Type B pancreatic cell (in vitro differentiated cells): Measurements from ENCODE around the gene ZNF385A. TPM values are rescaled to one million over a fixed set of nuclear protein-coding genes. Genes with fewer than 3 reads are reported as not detected.

ENCODE experiments used
- DNase-seq: peaks from one replicate; pipeline ENCODE4 v3.0.0; 2021; ENCODE audit warnings: mixed read lengths; ENCODE audit not compliant: unreplicated experiment; ENCODE audit errors: extremely low spot score
- H3K27ac Mint-ChIP-seq: 2 replicates; pipeline ENCODE4 v1.8.0; 2021; ENCODE audit warnings: mild to moderate bottlenecking, mixed read lengths
- H3K27me3 Mint-ChIP-seq: 2 replicates; pipeline ENCODE4 v1.8.0; 2021; ENCODE audit warnings: mixed read lengths
- H3K36me3 Mint-ChIP-seq: 2 replicates; pipeline ENCODE4 v1.8.0; 2021; ENCODE audit warnings: mixed read lengths
- H3K4me1 Mint-ChIP-seq: one replicate; pipeline ENCODE4 v1.8.0; 2021; ENCODE audit warnings: mixed read lengths; ENCODE audit not compliant: unreplicated experiment
- H3K4me3 Mint-ChIP-seq: 2 replicates; pipeline ENCODE4 v1.8.0; 2021; ENCODE audit warnings: mild to moderate bottlenecking, mixed read lengths
- H3K9me3 Mint-ChIP-seq: 2 replicates; pipeline ENCODE4 v1.8.0; 2021; ENCODE audit warnings: mixed read lengths
- total RNA-seq: library from RNA; stranded (reverse); gene quantifications from 2 replicates; pipeline ENCODE4 v1.2.1, GENCODE V29; 2021; ENCODE audit warnings: low replicate concordance
- TF ChIP-seq, protein P1 (sequence below): fragments of 200-600 bp; sonication (generic); conservative IDR thresholded peaks from 2 replicates; pipeline ENCODE4 v1.5.0; 2021; ENCODE audit warnings: antibody characterized with exemption, mild to moderate bottlenecking

Gene ZNF385A
- total RNA-seq, 1 donor from 2014 or later: 29.5 TPM

DNA sequence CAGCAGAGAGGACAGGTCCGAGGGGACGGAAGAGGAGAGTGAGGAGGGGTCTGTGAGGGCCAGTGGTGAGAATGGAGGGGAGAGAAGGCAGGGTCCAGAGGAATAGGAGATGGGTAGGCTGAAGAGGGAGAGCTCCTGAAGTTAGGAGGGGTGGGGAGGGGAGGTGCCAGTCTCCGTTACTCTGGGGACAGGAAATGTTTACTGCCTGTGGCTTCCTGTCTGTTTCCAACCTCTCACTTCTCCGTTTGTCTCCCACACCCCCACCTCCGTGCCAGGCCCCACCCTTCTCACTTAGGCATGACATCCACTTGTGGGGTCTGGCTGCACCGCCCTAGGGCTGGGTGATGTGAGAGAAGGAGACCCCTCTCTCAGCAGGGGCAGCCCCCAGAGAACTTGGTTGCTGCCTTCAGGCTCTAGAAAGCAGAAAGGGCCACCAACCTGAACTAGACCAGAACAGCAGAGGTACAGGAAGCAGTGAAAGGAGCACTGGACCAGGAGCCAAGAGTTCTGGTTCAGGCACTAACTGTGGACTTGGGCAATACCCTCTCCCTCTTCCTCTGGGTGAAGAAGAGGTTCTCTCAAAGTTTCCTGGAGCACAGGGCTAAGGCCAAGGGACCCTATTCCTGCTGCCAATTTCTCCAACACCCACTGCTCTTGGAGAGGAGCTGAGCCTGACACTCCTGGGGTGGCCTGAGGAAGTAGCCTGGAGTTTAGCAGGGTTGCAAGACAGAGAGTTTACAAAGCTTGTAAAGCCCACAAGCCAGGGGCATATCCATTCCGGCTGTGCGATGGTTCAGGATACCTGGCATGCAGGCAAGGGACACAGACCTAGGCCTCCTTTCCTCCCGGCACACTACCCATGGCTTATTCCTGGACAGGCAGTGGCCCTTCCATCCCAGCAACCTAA, 29.0 kb upstream of the ZNF385A start:
- H3K4me3 Mint-ChIP-seq: no peak overlapping the region

DNA sequence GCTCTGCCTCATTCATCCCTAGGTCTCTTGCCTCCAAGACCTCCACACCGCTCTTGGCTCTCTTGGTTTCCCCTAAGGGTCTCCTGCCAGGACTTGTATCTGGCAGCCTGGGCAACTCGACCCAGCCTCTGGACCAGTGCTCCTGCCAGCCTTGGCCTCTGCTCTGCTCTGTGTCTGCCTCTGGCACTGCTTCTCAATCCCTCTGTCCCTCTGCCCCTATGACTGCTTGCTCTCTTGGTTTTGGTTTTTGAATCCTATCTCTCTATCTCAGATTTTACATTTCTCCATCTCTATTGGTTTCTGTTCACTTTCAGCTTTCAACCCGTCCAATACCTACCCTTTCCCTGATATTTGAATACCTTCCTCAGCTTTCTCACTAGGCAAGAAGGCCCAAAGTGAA, 28.3 kb upstream of the ZNF385A start:
- no peaks in the 10 kb centered on the region for H3K36me3 Mint-ChIP-seq
- H3K4me1 Mint-ChIP-seq: peaks cover 18% of the 10 kb centered on the region
- H3K27ac Mint-ChIP-seq: no peak overlapping the region
- peaks cover 26% of the 10 kb centered on the region for H3K27me3 Mint-ChIP-seq
- no peak overlapping the region for H3K4me3 Mint-ChIP-seq
- no peaks in the 10 kb centered on the region for H3K9me3 Mint-ChIP-seq
- TF ChIP-seq, protein P1, sequence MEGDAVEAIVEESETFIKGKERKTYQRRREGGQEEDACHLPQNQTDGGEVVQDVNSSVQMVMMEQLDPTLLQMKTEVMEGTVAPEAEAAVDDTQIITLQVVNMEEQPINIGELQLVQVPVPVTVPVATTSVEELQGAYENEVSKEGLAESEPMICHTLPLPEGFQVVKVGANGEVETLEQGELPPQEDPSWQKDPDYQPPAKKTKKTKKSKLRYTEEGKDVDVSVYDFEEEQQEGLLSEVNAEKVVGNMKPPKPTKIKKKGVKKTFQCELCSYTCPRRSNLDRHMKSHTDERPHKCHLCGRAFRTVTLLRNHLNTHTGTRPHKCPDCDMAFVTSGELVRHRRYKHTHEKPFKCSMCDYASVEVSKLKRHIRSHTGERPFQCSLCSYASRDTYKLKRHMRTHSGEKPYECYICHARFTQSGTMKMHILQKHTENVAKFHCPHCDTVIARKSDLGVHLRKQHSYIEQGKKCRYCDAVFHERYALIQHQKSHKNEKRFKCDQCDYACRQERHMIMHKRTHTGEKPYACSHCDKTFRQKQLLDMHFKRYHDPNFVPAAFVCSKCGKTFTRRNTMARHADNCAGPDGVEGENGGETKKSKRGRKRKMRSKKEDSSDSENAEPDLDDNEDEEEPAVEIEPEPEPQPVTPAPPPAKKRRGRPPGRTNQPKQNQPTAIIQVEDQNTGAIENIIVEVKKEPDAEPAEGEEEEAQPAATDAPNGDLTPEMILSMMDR: no peak
- no peak for DNase-seq

More for the DNA sequence above, 29.0 kb upstream of the ZNF385A start:
- Mint-ChIP-seq H3K9me3 (no peaks in the 10 kb centered on the region), H3K36me3 (no peaks in the 10 kb centered on the region), H3K27ac (no peak overlapping the region), H3K4me1 (peaks cover 20% of the 10 kb centered on the region), H3K27me3 (peaks cover 30% of the 10 kb centered on the region)
- TF ChIP-seq, protein P1: no peak
- no peak for DNase-seq

DNA sequence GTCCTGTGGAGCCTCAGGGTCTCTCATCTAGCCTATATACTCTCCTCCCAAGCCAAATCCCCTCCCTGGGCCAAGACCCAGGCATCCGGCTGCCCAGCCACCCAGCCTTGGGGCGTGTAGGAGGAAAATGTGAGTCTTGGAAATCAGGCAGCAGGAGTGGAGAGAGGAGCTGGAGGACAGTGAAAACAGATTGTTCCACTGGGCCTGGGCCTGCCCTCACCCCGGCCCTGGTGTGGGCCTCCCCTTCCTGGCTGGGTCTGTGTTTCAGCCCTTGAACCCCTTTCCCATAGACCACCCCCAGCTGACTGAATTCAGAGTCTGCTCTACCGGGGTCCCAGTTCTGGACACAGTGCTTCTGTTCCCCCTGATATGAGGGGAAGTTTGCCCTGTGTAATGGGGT, 27.8 kb upstream of the ZNF385A start:
- TF ChIP-seq, protein P1: no peak
- no peak for DNase-seq
- H3K27me3 Mint-ChIP-seq: peaks cover 22% of the 10 kb centered on the region
- no peaks in the 10 kb centered on the region for H3K36me3 Mint-ChIP-seq
- peaks cover 15% of the 10 kb centered on the region for H3K4me1 Mint-ChIP-seq
- H3K27ac Mint-ChIP-seq: no peak overlapping the region
- no peak overlapping the region for H3K4me3 Mint-ChIP-seq
- no peaks in the 10 kb centered on the region for H3K9me3 Mint-ChIP-seq

DNA sequence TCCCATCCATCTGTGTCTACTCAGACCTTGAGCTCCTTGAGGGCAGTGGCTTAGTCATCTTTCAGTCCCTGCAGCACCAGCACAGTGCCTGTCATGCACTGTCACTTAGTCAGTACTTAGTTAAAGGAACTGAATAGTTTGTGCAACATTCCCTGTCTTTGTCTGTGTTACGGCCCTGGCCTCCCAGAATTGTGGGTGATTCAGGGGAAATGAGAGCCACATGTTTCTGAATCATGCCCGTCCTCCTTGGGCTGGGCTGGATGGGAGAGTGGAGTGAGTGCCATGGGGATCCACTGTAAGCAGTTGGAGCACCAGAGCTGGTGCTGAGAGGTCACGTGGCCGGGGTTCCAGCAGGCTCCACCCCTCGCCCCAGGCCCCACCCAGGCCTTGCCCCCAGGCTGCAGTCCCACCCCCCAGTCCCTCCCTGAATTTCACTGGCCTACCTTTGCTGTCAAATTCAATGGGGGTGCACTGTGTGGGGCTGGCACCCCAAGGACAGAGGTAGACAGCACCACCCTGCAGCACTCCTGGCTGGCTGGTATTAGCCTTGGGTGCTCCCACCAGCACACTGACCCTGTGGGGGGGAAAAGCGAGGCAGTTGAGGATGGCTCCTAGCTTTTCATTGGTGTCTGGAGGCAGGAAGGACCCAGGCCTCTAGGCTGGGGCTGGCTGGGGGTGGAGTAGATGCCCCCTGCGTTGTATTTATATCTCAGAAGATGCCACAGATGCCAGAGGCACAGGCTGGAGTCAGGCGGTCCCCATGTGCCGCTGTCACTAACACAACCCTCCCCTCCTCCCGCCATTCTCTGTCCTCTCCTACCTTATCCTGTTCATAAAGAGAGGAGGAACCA, 27.1 kb upstream of the ZNF385A start:
- Mint-ChIP-seq H3K4me1 (peaks cover 9% of the 10 kb centered on the region), H3K27me3 (peaks cover 15% of the 10 kb centered on the region), H3K36me3 (no peaks in the 10 kb centered on the region), H3K27ac (no peak overlapping the region), H3K9me3 (no peaks in the 10 kb centered on the region), H3K4me3 (no peak overlapping the region)
- TF ChIP-seq, protein P1: no peak
- DNase-seq: no peak

DNA sequence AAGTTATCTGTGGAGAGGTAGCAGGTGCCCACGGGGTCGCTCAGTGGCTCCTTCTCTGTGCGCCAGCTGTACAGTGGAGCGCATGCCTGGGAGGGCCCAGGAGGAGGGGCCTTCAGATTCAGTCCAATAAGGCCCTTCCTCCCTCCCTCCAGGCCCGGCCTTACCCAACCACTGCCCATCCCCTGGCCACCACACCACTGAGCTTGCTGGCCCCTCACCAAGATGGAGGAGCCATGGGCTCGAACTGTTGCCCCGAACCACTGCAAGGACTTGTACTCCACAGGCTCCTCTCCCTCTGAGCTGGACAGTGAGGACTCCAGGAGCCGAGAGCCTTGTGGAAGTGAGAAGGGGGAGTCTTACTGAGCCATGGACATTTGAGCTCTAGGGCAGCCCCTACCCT, 24.7 kb upstream of the ZNF385A start:
- no peak for DNase-seq
- no peaks in the 10 kb centered on the region for H3K9me3 Mint-ChIP-seq
- no peak overlapping the region for H3K4me3 Mint-ChIP-seq
- TF ChIP-seq, protein P1: no peak
- H3K27ac Mint-ChIP-seq: no peak overlapping the region
- H3K27me3 Mint-ChIP-seq: peaks cover 10% of the 10 kb centered on the region
- peaks cover 5% of the 10 kb centered on the region for H3K4me1 Mint-ChIP-seq
- H3K36me3 Mint-ChIP-seq: peaks cover 5% of the 10 kb centered on the region
